Left ventricle myocardium superior (tissue), 1 donor: ENCODE results near the gene CARD10. TPM values are rescaled to one million over a fixed set of nuclear protein-coding genes. Genes with fewer than 3 reads are reported as not detected.
A peak's percentile ranks its signal among the peaks of the same experiment; 100 is the strongest.

Source experiments
- ATAC-seq: fragments of 200-7000 bp; cut with Tn5 transposase; one replicate; pipeline ENCODE4 v1.9.1; 2020; ENCODE audit warnings: mild to moderate bottlenecking, moderate library complexity
- DNase-seq: peaks from one replicate; pipeline ENCODE4 v3.0.0-alpha.2; 2020
- intact Hi-C: fragments of 100-400 bp; cut with micrococcal nuclease; formaldehyde crosslinking; loops from one replicate; pipeline ENCODE4 v1.11.0; 2022
- long read RNA-seq: library from polyadenylated mRNA; unstranded; transcript quantifications from one replicate; pipeline ENCODE4 v2.0.0, GENCODE V29; 2021
- total RNA-seq: library from RNA; stranded (reverse); fragmentation: NEBNext Ultra II Directional; extraction: Animal tissue kit (Norgen Biotek cat#: 25700); gene quantifications from one replicate; pipeline ENCODE4 v1.2.1, GENCODE V29; 2021
- donor health status: DM: no; HTN: yes; CAD: no; lungs with severe emphysema.

CARD10 gene
- 10.0 TPM for total RNA-seq
- long read RNA-seq, full-length matches to known transcripts = 12 of 26 reads
- long read RNA-seq, partial matches to known transcripts = 9 of 26 reads
- long read RNA-seq, other reads (novel, unspliced or antisense) = 5 of 26 reads

- peak; percentile 70 for ATAC-seq
- peak; percentile 66 for DNase-seq
- intact Hi-C loops = no loop called here
Observed at GRCh38 chr22:37519268-37520195, at the start of gene CARD10. TSS of gene CARD10 (minus strand) at chr22:37519415. CDS start at chr22:37519200, 215 bp downstream.

- DNase-seq (peak; percentile 33), ATAC-seq (no peak)
- intact Hi-C loops = no loop called here
Observed at GRCh38 chr22:37568448-37569008, 49.3 kb upstream of the CARD10 start.

- no peak for DNase-seq
- no peak for ATAC-seq
- intact Hi-C loops = no loop called here
Observed at GRCh38 chr22:37568012-37568411, 48.8 kb upstream of the CARD10 start.

- DNase-seq (peak; percentile 91), ATAC-seq (peak; percentile 65)
- intact Hi-C loops = no loop called here
Observed at GRCh38 chr22:37566903-37567798, 47.9 kb upstream of the CARD10 start.

GRCh38 chr22:37566329-37566837 lies 47.2 kb upstream of the CARD10 start:
- intact Hi-C loops = no loop called here
- no peak for ATAC-seq

GRCh38 chr22:37565830-37566229 lies 46.6 kb upstream of the CARD10 start:
- ATAC-seq = no peak
- intact Hi-C loops = no loop called here
- no peak for DNase-seq

More at GRCh38 chr22:37566329-37566837, 47.2 kb upstream of the CARD10 start:
- DNase-seq = peak; percentile 48

- ATAC-seq = no peak
- no peak for DNase-seq
- intact Hi-C loops = no loop called here
Observed at GRCh38 chr22:37564111-37564711, 45.0 kb upstream of the CARD10 start.

- intact Hi-C loops = no loop called here
- DNase-seq = peak; percentile 69
- peak; percentile 32 for ATAC-seq
Observed at GRCh38 chr22:37563153-37564081, 44.2 kb upstream of the CARD10 start.

- intact Hi-C loops = no loop called here
- DNase-seq = no peak
Observed at GRCh38 chr22:37562049-37562875, 43.0 kb upstream of the CARD10 start.

GRCh38 chr22:37561212-37562048 lies 42.2 kb upstream of the CARD10 start:
- ATAC-seq (peak; percentile 71), DNase-seq (peak; percentile 95)
- intact Hi-C loops = no loop called here

More at GRCh38 chr22:37562049-37562875, 43.0 kb upstream of the CARD10 start:
- ATAC-seq = no peak

- ATAC-seq (peak; percentile 36), DNase-seq (peak; percentile 71)
- intact Hi-C loops = no loop called here
Observed at GRCh38 chr22:37560608-37561211, 41.5 kb upstream of the CARD10 start.

GRCh38 chr22:37559901-37560607 lies 40.8 kb upstream of the CARD10 start, which contains the start of gene CDC42EP1:
TSS of gene CDC42EP1 (plus strand) at chr22:37560480. CDS start at chr22:37566350, 5,870 bp downstream.
- intact Hi-C loops = no loop called here
- peak; percentile 79 for DNase-seq
- peak; percentile 69 for ATAC-seq

- DNase-seq (no peak), ATAC-seq (no peak)
- intact Hi-C loops = no loop called here
Observed at GRCh38 chr22:37559521-37559900, 40.3 kb upstream of the CARD10 start.

- DNase-seq (no peak), ATAC-seq (no peak)
- intact Hi-C loops = no loop called here
Observed at GRCh38 chr22:37558815-37559214, 39.6 kb upstream of the CARD10 start.
